NCI-H2107 treated with DMSO at 0.1 percent for 48 hours (cell line): ENCODE data around the gene RPTOR.

Experiments used
- DNase-seq: peaks from one replicate; lab custom pipeline; 2025; ENCODE audit not compliant: unreplicated experiment; lab: John Stamatoyannopoulos, UW

RPTOR gene

GRCh38 chr17:81000631-81001357, 456.2 kb downstream of the RPTOR start:
- no peak for DNase-seq

GRCh38 chr17:81002013-81002384, 457.4 kb downstream of the RPTOR start:
- no peak for DNase-seq

- peak; percentile 37 for DNase-seq
Observed at GRCh38 chr17:81002409-81003361, 458.0 kb downstream of the RPTOR start.

GRCh38 chr17:81003711-81004475, 459.3 kb downstream of the RPTOR start:
- no peak for DNase-seq

GRCh38 chr17:81006891-81007290, 462.3 kb downstream of the RPTOR start:
- no peak for DNase-seq

GRCh38 chr17:81008140-81008539, 463.5 kb downstream of the RPTOR start:
- DNase-seq: no peak

- DNase-seq: no peak
Observed at GRCh38 chr17:81009136-81009535, 464.5 kb downstream of the RPTOR start.

- DNase-seq: no peak
Observed at GRCh38 chr17:81010935-81011334, 466.3 kb downstream of the RPTOR start.

GRCh38 chr17:81011951-81012350, 467.3 kb downstream of the RPTOR start:
- no peak for DNase-seq

GRCh38 chr17:81012574-81013447, 468.2 kb downstream of the RPTOR start:
- no peak for DNase-seq

GRCh38 chr17:81013642-81014041, 469.0 kb downstream of the RPTOR start:
- no peak for DNase-seq

- no peak for DNase-seq
Observed at GRCh38 chr17:81015136-81015535, 470.5 kb downstream of the RPTOR start.
